Suprapubic skin (tissue), 4 donors: Measurements from ENCODE around the gene PRRC2B. TPM values are rescaled to one million over a fixed set of nuclear protein-coding genes. Genes with fewer than 3 reads are reported as not detected.

ENCODE experiments used
- DNase-seq, 2 donors: peaks; one replicate each; pipeline ENCODE4 v3.0.0-alpha.2; 2019; ENCODE audit warnings: low spot score in 2 of 2
- H3K27ac ChIP-seq: fragments of 200-600 bp; sonication (generic); one replicate; pipeline ENCODE4 v1.5.1; 2019
- H3K27me3 ChIP-seq: fragments of 200-600 bp; sonication (generic); one replicate; pipeline ENCODE4 v1.5.1; 2019
- H3K36me3 ChIP-seq: fragments of 200-600 bp; sonication (generic); one replicate; pipeline ENCODE4 v1.5.1; 2019
- H3K4me1 ChIP-seq: fragments of 200-600 bp; sonication (generic); one replicate; pipeline ENCODE4 v1.5.1; 2019
- H3K4me3 ChIP-seq: fragments of 200-600 bp; sonication (generic); one replicate; pipeline ENCODE4 v1.5.1; 2019; ENCODE audit warnings: mild to moderate bottlenecking
- H3K9me3 ChIP-seq: fragments of 200-600 bp; sonication (generic); one replicate; pipeline ENCODE4 v1.5.1; 2019
- EP300 ChIP-seq: sonication (generic); formaldehyde crosslinking; IDR thresholded peaks from one replicate; pipeline ENCODE4 v1.6.1; 2017; ENCODE audit warnings: antibody characterized with exemption
- POLR2A ChIP-seq, 2 donors: fragments of 450-650 bp; IDR thresholded peaks; one replicate each; pipeline ENCODE4 v1.6.1; 2017; ENCODE audit warnings: antibody characterized with exemption in 2 of 2, mild to moderate bottlenecking in 2 of 2, moderate library complexity in 2 of 2
- POLR2AphosphoS5 ChIP-seq, 3 donors: sonication (generic); formaldehyde crosslinking; IDR thresholded peaks; one replicate each; pipeline ENCODE4 v1.6.1; 2017; ENCODE audit warnings: antibody characterized with exemption in 3 of 3
- WGBS: methylation state at CpG from one replicate; pipeline ENCODE4 v1.1.5; 2018; 5-methylcytosine and 5-hydroxymethylcytosine counted together
- total RNA-seq, 4 donors: library from RNA; depleted of rRNA; stranded (reverse); fragments of >200 nt; gene quantifications; one replicate each; pipeline ENCODE4 v1.1.0, GENCODE V29; 2016
- TF ChIP-seq, protein P1 (sequence below), 2 donors: fragments of 200-600 bp in 1 of 2; fragments of 450-650 bp in 1 of 2; sonication (generic) in 1 of 2; IDR thresholded peaks; one replicate each; pipeline ENCODE4 v1.5.1; 2016 to 2019; ENCODE audit warnings: antibody characterized with exemption in 2 of 2, mild to moderate bottlenecking in 1 of 2, moderate library complexity in 1 of 2

Gene PRRC2B
- total RNA-seq, 4 donors from 2014 or later: 153 to 286 (median 240) TPM

DNA sequence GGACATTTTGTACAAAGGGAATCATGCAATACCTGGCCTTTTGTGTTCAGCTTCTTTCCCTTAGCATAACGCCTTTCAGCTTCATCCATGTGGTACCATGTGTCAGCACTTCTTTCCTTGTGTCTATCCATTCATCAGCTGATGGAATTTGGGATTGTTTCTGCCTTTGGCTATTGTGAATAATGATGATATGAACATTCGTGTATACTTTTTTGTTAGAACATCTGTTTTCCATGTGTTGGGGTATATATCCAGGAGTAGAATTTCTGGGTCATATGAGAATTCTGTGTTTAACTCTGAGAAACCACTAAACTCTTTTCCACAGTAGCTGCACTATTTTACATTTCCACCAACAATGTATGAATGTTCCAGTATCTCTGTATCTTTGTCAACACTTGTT, 14.8 kb upstream of the PRRC2B start:
- DNase-seq: no peak
- no peak overlapping the region for H3K27ac ChIP-seq
- H3K36me3 ChIP-seq: no peaks in the 10 kb centered on the region
- WGBS: 62% methylated on average over 2 of the region's 2 CpGs
- TF ChIP-seq EP300 (no peak), POLR2AphosphoS5 (IDR thresholded peaks at IDR 0.05) (no peak), POLR2A (IDR thresholded peaks at IDR 0.05) (no peak)
- TF ChIP-seq, protein P1, sequence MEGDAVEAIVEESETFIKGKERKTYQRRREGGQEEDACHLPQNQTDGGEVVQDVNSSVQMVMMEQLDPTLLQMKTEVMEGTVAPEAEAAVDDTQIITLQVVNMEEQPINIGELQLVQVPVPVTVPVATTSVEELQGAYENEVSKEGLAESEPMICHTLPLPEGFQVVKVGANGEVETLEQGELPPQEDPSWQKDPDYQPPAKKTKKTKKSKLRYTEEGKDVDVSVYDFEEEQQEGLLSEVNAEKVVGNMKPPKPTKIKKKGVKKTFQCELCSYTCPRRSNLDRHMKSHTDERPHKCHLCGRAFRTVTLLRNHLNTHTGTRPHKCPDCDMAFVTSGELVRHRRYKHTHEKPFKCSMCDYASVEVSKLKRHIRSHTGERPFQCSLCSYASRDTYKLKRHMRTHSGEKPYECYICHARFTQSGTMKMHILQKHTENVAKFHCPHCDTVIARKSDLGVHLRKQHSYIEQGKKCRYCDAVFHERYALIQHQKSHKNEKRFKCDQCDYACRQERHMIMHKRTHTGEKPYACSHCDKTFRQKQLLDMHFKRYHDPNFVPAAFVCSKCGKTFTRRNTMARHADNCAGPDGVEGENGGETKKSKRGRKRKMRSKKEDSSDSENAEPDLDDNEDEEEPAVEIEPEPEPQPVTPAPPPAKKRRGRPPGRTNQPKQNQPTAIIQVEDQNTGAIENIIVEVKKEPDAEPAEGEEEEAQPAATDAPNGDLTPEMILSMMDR (IDR thresholded peaks at IDR 0.05): no peak
- H3K27me3 ChIP-seq: no peaks in the 10 kb centered on the region
- H3K9me3 ChIP-seq: no peaks in the 10 kb centered on the region
- H3K4me3 ChIP-seq: no peak overlapping the region
- H3K4me1 ChIP-seq: peaks cover 7% of the 10 kb centered on the region

DNA sequence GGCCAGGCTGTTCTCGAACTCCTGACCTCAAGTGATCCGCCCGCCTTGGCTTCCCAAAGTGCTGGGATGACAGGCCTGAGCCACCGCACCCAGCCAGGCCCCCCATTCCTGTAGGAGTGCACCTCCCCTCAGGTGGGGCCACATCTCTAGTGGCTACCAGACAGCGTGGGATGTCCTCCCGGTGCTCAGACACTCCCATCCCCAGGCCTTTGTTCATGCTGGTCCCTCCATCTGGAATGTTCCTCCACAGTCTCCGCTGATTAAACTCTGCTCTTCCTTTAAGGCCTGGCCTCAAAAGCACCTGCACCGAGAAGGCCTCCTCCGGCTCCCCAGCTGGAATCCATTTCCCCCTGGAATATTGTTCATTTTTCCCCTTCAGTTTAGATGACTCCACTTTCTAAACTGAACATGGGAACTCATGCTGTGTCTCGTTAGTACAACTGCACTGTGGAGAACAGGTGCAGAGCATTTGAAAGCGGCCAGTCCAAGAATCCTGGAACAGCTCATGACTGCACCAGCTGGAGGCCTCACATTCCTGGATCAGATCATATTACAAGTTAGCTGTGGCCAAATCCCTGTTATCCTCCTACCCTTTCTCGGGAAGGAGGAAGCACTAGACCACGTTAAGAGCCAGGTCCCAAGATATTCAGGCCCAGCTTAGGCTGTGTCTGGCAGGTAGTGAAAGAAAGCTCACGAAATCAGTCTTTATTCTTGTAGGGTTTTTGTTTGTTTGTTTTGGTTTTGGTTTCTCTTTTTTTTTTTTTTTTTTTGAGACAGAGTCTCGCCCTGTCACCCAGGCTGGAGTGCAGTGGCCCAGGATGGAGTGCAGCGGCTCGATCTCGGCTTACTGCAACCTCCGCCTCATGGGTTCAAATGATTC, 10.8 kb upstream of the PRRC2B start:
- H3K9me3 ChIP-seq: no peaks in the 10 kb centered on the region
- no peak for DNase-seq

DNA sequence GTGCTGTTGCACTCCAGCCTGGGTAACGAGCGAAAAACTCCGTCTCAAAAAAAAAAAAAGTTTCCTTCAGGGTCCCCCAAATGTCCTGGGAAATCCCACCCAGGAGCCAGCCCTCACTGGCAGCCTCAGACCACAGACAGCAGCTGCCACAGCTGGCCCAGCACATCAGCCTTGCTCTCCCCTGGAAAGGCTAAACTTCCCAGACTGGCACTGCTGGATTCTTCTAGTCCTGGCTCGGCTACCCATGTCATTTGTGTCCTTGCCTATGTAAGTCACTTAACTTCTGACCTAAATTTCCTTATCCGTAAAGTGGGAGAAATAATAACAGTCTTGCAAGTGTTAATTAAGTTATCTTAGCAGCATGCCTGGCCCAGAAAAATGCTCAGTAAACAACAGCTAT, 8.6 kb upstream of the PRRC2B start:
- no peak for DNase-seq
- Histone ChIP-seq H3K27ac (no peak overlapping the region), H3K27me3 (no peaks in the 10 kb centered on the region), H3K9me3 (no peaks in the 10 kb centered on the region), H3K4me3 (no peak overlapping the region), H3K36me3 (no peaks in the 10 kb centered on the region), H3K4me1 (peaks cover 7% of the 10 kb centered on the region)
- WGBS: 66% methylated on average over 5 of the region's 5 CpGs
- TF ChIP-seq POLR2A (IDR thresholded peaks at IDR 0.05): no peak
- TF ChIP-seq, protein P1 (IDR thresholded peaks at IDR 0.05): no peak
- no peak for TF ChIP-seq POLR2AphosphoS5 (IDR thresholded peaks at IDR 0.05)
- no peak for TF ChIP-seq EP300

More for the DNA sequence above, 10.8 kb upstream of the PRRC2B start:
- H3K27me3 ChIP-seq: no peaks in the 10 kb centered on the region
- peaks cover 7% of the 10 kb centered on the region for H3K4me1 ChIP-seq
- WGBS: 53% methylated on average over 19 of the region's 19 CpGs
- no peaks in the 10 kb centered on the region for H3K36me3 ChIP-seq
- no peak overlapping the region for H3K27ac ChIP-seq
- no peak overlapping the region for H3K4me3 ChIP-seq
- no peak for TF ChIP-seq POLR2A (IDR thresholded peaks at IDR 0.05)
- no peak for TF ChIP-seq POLR2AphosphoS5 (IDR thresholded peaks at IDR 0.05)
- TF ChIP-seq, protein P1 (IDR thresholded peaks at IDR 0.05): no peak
- no peak for TF ChIP-seq EP300

DNA sequence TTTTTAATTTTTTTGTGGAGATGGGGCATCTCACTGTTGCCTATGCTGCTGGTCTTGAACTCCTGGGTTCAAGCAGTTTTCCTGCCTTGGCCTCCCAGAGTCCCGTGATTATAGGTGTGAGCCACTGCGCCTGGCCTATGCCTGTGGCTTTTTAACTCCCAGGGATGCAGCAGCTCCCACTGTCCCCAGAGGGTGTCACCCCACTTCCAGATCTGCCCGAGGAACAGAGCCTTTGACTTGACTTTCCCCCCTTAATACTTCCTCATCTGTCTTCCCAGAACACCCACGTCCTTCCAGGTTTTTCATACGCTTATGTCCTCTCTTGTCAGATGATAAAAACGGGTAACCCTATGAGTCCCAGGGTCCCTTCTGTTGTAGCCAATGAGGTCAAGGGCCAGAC, 7.6 kb upstream of the PRRC2B start:
- 80% methylated on average over 6 of the region's 6 CpGs for WGBS
- Histone ChIP-seq H3K4me3 (no peak overlapping the region), H3K9me3 (no peaks in the 10 kb centered on the region), H3K4me1 (peaks cover 7% of the 10 kb centered on the region), H3K36me3 (no peaks in the 10 kb centered on the region), H3K27me3 (no peaks in the 10 kb centered on the region), H3K27ac (no peak overlapping the region)
- DNase-seq: no peak
- TF ChIP-seq EP300 (no peak), POLR2AphosphoS5 (IDR thresholded peaks at IDR 0.05) (no peak), POLR2A (IDR thresholded peaks at IDR 0.05) (no peak)
- TF ChIP-seq, protein P1 (IDR thresholded peaks at IDR 0.05): no peak

DNA sequence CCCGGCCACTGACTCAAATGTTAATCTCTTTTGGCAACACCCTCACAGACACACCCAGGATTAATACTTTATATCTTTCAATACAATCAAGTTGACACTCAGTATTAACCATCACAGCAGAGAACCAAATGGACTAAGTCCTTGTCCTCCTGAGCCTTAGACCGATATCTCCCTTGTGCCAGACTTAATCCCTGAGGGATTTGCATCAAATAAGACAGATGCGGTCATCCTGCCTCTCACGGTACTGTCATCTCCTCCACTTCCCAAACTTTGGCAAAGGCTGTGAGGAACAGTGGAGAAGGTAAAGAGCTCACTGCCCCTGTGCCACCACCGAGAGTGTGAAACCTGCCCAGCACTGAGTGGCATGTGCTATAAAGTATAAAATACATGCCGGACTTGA, 6.5 kb upstream of the PRRC2B start:
- H3K27me3 ChIP-seq: no peaks in the 10 kb centered on the region
- 55% methylated on average over 6 of the region's 6 CpGs for WGBS
- H3K27ac ChIP-seq: no peak overlapping the region
- DNase-seq: no peak
- H3K9me3 ChIP-seq: no peaks in the 10 kb centered on the region
- H3K36me3 ChIP-seq: no peaks in the 10 kb centered on the region
- no peak overlapping the region for H3K4me3 ChIP-seq
- TF ChIP-seq, protein P1 (IDR thresholded peaks at IDR 0.05): no peak
- no peak for TF ChIP-seq POLR2A (IDR thresholded peaks at IDR 0.05)
- peaks cover 7% of the 10 kb centered on the region for H3K4me1 ChIP-seq
